GM18505 (cell line): ENCODE measurements around the gene CDH18.

Experiments
- ATAC-seq: cut with Tn5 transposase; IDR thresholded peaks from one replicate; pipeline ENCODE4 v1.9.1; 2021; ENCODE audit not compliant: unreplicated experiment
- POLR2A ChIP-seq: IDR thresholded peaks from 4 replicates; pipeline ENCODE4 v1.6.1; 2011; ENCODE audit warnings: borderline replicate concordance; ENCODE audit not compliant: insufficient read depth, insufficient read length; ENCODE audit errors: extremely low read depth

Gene CDH18

DNA sequence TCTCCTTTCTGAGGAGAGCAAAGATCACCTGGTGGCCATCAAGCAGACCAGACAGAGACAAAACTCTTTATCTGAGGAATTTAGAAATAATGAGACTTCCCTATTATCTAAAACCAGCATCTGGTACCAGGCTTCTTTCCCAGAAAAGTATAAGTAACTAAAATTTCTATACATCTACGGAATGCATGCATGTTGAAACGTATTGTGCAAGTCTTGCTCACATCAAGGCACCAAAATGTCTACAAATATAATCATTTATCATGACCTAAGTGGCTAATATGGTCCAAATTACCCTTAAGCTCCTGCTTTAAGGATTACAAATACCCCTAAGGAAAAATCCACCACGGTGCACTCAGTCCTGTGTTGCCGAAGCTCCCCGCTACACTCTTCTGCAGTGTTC, 286.3 kb downstream of the CDH18 start:
- ATAC-seq = no peak
- no peak for TF ChIP-seq POLR2A

DNA sequence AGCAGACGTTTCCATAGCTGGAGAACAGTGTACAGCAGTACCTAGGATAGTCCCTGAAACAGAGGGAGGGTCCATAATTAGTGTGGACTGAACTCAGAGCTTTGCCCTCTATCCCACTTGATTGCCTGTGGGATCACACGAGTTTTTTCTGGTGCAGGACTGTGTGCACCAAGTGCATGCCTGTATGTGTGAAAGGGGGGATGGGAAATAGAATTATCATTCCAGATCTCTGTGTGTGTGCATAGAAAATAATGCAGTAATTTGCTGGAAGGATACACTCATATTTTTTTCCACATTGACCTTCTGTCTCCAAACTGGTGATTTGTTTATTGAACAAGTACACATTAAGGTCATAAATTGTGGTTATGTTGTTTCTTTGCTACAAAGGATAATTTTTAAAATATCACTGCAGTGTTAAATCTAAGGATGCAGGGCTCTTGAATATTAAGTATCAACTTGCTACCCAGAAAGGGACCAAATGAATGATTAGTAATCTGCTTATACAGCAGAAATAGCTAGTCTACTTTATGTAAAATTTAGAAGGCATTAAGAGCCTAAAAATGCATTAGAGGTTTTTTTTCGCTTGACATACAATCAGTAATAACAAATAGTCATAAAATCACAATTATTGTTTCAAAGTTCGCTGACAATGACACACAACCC, 292.9 kb downstream of the CDH18 start:
- no peak for TF ChIP-seq POLR2A
- ATAC-seq = no peak

DNA sequence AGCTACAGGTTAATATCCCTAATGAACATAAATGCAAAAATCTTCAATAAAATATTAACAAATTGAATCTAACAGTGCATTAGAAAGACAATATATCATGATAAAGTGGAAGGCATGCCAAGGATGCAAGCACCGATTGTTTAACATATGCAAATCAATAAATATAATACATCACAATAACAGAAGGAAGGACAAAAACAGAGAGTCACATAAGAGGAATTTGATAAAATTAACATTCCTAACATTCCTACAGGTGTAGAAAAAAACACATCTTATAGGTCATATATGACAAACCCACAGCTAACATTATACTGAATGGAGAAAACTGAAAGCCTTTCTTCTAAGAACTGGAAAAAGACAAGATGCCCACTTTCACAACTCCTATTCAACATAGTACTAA, 297.0 kb downstream of the CDH18 start:
- TF ChIP-seq POLR2A = no peak
- no peak for ATAC-seq

DNA sequence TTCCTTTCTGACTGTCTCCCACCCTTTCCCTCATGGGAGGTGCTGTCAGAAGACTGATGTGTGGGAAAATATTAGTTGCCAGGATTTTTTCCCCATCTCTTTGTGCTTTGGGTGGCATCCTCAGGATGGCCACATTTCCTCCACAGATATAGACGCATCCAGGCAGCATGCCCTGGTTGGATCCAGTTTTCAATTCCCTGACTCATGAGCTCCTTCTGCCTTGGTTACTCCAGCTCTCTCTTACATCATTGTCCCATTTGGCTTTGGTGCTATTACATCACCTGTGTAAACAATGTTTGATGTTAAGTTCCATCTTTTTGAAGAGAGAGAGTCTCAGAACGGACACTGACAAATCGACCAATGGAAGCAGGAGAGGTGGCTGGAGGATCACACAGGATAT, 302.5 kb downstream of the CDH18 start:
- TF ChIP-seq POLR2A = no peak
- no peak for ATAC-seq

DNA sequence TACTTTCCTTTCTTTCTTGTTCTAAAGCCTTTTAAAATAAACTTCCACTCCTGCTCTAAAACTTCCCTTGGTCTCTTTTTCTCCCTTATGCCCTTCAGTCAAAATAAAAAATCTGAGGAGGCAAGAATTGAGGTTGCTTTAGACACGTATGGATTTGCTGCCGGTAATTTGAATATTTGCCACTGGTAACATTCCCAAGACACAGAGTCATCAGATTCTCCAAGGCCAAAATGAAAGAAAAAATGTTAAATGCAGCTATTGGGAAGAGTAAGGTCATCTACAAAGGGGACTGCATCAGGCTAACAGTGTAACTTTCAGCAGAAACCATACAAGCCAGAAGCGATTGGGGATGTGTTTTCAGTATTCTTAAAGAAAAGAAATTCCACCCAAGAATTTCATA, 311.1 kb downstream of the CDH18 start:
- ATAC-seq = no peak
- no peak for TF ChIP-seq POLR2A

DNA sequence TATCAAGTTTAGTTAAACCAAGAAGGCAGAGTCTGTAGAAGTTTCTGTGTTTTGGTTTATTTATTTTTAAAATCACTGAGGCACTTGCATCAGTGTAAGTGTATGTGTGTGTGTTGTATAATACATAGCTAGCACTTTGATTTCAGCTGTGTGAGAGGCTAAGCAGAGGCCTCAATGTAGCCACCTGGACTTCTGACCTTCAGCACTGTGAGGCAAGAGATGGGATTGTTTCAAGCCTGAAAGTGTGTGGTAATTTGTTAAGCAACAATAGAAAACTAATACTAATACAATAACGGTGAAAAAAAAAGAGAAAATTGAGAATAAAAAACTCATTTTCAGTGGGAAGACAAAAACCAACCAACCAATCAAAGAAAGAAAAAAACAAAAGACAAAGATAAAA, 327.3 kb downstream of the CDH18 start:
- ATAC-seq = no peak

DNA sequence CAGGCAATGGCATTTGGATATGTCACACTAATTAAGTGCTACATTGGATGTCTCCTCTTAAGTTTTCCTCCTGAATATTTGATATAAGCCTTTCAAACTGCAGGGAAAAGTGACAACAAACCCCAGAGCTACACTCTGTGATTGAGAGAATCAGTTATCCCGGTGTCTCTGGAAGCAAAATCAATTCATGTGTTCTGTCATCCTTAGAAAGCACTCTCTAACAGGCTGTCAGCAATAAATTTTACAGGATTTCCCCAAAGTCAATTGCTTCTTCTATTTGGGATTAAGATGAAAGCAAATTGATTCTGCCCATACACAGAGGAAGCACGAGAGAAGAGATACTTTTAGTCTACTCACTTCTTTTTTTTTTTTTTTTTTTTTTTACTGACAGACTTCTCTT, 332.4 kb downstream of the CDH18 start:
- TF ChIP-seq POLR2A = no peak
- no peak for ATAC-seq

More for the DNA sequence above, 327.3 kb downstream of the CDH18 start:
- no peak for TF ChIP-seq POLR2A

DNA sequence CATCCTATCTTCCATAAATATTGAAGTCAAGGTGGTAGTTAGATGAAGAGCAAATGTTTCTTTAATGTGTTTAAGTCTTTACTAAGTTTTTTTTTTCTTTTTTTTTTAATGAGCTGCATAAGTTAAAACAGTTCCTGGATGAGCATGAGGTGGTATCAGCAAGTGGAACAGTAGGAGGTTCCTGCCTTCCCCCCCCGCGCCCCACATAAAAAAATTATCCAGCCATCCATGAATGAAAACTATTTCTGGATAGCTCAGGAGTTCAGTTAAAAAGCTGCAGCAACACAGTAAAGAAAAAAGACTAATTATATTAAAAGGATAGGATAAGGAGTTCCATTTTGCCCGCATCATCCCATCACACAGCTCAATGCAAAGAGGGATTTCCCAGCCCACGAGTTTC, 349.5 kb downstream of the CDH18 start:
- ATAC-seq = no peak
- TF ChIP-seq POLR2A = no peak

DNA sequence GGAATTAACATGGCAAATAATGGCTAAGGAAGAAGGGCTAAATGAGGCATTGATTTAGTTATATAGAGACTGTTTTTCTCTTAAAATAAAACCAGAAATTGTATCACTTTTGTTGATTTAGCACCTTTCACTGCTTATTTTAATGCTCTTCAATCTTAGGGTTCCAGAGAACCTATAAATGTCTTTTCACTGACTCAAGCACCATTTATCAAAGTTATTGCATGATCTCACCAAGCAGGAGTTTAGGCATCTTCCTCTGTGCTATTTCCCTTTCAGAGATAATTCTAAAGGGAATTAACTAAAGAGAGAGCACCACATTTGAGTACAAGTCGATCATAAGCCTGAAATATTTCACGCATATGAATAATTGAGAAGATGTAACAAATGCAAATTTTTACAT, 357.1 kb downstream of the CDH18 start:
- no peak for TF ChIP-seq POLR2A
- no peak for ATAC-seq

DNA sequence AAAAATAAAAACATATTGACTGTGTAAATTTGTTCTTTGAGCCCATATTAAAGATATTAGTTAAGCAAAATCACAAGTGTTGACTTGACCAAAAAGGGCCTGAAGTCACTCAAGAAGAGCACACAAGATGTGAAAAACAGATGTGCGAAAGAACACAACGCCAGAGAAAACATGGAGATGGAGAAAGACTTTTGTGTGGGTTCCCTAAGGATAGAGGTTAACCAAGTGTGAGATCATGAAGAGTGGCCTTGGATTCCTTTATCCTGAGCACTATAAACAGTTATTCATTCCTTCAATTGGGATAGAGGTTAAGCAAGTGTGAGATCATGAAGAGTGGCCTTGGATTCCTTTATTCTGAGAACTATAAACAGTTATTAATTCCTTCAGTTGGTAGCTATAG, 361.8 kb downstream of the CDH18 start:
- ATAC-seq = no peak
- TF ChIP-seq POLR2A = no peak

DNA sequence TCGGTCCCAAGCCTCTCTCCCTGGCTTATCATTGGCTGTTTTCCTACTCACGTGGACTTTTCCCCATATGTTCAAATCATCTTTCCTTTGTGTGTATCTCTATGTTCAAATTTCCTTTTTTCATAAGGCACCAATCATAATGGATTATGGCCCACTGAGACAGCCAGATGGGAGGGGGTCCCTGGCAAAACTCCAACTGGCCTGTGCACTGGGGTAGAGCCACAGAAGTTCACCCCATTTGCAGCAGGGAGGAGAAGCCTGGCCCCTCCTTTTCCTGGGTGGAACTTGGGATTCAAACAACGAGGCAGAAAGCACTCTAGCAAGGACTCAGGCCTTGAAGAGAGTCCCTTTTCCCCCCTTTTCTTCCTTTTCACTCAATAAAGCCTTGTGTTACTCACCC, 362.4 kb downstream of the CDH18 start:
- no peak for ATAC-seq
- TF ChIP-seq POLR2A = no peak

DNA sequence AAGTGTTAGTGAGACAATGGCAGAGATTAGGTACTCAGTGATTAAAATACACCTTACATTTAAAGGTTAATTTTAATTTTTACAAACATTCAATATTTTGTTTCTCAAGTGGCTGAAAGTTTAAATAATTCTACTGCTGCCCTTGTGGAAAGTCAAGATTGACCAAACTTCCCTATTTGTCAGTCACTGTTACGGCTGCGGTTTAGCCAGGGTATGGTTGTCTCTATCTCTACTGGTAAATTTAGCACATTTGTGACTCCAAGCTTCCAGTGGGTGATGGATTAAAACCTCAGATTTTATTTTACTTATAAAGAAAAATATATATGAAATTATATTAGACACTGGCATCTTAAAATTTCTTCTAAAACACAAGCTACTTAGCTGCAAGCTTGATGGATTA, 368.4 kb downstream of the CDH18 start:
- TF ChIP-seq POLR2A = no peak
- ATAC-seq = no peak

DNA sequence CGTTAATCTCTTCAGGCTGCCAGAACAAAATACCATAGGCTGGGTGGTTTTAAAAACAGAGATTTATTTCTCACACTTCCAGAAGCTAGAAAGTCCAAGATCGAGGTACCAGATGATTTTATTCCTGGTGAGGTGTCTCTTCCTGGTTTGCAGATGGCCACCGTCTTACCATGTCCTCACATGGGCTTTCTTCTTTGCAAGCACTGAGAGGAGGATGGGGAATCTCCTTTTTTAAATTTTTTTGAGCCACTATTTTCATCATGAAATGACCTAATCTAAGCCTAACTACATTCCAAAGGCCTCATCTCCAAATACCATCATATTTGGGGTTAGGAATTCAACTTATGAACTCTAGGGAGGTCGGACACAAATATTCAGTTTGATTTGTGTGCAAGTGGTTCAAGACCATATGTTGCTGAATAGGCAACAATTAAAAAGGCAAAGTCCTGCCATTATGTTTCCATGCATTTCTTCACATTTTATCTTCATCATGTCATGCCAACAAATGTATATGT, 371.2 kb downstream of the CDH18 start:
- ATAC-seq = no peak
- no peak for TF ChIP-seq POLR2A

DNA sequence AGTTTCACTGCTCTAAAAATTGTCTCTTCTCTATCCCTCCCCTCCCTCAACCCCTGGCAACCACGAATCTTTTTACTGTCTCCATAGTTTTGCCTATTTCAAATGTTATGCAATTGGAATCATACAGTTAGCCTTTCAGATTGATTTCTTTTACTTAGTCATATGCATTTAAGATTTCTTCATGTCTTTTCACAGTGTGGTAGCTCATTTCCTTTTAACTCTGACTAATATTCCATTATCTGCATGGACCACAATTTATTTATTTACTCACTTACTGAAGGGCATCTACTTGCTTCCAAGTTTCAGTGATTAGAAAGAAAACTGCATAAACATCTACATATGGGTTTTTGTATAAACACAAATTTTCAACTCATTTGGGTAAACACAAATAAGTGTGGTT, 372.3 kb downstream of the CDH18 start:
- no peak for TF ChIP-seq POLR2A
- no peak for ATAC-seq

DNA sequence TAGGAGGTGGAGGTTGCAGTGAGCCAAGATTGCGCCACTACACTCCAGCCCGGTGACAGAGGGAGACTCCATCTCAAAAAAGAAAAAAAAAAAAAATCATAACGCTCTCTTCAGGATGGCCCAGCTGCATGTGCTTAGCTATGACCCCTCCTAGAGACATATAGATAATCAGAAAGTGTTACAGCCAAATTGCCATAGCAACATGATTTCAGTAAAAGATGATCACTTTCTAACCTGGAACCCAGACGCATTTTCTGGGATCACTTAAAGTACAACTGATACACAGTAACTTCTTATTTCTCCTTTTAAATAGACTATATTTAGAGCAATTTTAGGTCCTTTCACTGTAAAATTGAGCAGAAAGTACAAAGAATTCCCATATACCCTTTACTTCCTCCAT, 372.9 kb downstream of the CDH18 start:
- no peak for ATAC-seq
- no peak for TF ChIP-seq POLR2A
